M059J (cell line): ENCODE results near the gene LSM2. TPM values are rescaled to one million over a fixed set of nuclear protein-coding genes. Genes with fewer than 3 reads are reported as not detected.
"Not testable (repeated sequence)": the region's sequence is repeated elsewhere in the genome, so short reads cannot be mapped to it uniquely, and the experiment has no call there.

Experiments
- DNase-seq: peaks from one replicate; pipeline ENCODE4 v3.0.0-alpha.2; 2012; ENCODE audit warnings: low read depth
- total RNA-seq: library from RNA; depleted of rRNA; stranded (reverse); fragments of >200 nt; shearing (Covaris generic); gene quantifications from 2 replicates; pipeline ENCODE4 v1.2.3, GENCODE V29; 2014

The LSM2 gene
- total RNA-seq, 1 experiment from 2014 or later = 162 TPM

- DNase-seq = no peak
Measured at GRCh38 chr6:31797588-31797987, 9.2 kb downstream of the LSM2 start.

- DNase-seq = no peak
Measured at GRCh38 chr6:31796993-31797385, 9.8 kb downstream of the LSM2 start.

DNA sequence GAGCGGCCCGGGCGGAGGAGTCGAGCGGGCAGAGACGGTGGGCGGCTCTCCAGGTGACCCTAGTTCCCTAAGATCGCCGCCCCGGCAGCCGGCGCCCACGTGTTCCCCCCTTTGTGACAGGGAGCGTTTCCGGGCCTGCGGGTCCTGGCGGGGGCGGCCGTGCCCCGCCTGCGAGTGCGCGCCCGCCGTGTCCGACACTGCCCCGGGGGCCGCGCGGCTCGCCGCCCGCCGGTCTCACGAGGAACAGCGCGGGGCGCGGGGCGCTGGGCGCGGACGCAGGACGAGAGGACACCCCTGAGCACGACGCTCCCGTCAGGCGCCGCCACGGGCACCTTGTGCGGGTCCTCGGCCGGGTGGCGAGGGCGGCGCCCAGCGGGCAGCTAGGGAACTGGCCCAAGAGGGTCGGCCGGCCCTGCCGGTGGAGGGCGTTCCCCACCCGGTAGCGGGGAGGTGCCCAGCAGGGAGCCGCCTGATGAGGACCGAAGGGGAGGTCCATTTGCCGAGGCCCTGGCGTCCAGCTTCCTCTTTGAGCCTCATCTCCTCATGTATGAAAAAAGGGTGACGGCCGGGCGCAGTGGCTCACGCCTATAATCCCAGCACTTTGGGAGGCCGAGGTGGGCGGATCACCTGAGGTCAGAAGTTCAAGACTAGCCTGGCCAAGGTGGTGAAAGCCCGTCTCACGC, 11.0 kb downstream of the LSM2 start, which contains the start of gene VARS1:
VARS1 (minus strand) TSS at position 137 of the 683 bp plus-strand sequence. CDS start 535 bp downstream, outside the sequence.
- peak; percentile 92 for DNase-seq

DNA sequence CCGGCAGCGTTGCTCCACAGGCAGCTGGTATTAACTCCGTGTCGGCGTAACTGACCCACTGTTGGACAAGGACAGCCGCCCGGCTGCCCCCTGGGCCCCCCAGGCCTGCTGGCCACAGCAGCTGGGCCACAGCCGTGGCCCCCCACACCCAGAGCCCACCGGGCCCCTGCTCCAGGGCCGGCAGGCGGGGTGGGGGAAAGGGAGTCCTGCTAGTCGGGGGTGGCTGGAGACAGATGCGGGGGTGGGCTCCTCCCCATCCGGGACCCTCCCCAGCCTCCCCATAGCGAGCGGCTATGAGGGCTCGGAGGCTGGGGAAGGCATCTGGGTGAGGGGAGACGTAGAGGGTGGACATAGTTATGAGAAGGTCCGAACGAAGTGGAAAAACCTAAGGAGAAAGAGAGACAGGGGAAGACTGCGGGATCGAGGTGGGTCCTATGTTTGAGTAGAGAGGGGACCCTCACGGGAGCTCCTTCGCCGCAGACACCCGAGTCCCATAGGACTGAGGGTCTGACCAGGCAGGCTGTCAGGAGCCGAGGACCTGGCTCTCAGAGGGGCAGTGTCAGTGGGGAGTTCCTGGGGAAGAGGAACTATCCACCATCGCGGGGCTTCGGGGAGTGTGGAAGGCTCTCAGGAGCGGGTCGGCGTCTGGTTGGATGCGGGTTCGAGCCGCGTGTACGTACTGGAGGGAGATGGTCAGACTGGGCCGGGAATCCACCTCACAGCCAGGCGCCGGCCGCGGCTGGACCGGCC, 11.7 kb downstream of the LSM2 start:
- peak; percentile 69 for DNase-seq

DNA sequence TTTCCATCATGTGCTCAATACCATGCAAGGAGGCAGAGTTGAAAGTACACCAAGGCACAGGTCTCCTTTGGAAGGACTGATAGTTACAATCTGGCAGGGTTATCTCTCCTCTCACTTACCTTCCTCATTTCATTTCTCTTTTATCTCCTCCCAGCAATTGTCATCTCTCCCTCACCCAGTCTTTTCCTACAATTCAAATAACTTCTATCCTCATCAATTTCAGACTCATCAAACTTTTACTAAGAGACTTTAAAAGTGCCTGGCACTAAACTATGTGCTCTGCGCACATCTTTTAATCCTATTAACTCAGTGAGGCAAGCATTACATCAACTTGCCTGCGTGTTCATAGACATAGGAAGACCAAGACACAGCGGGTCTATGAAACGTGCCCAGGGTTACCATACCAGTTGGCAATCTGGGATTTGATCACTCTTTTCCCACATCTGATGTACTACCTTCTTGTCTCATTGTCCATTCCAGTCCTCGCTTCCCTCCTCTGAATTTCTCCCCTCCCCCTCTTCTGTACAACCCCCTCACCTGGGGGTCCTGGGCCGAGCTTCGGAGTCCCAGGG, 12.4 kb downstream of the LSM2 start:
- peak; percentile 48 for DNase-seq

DNA sequence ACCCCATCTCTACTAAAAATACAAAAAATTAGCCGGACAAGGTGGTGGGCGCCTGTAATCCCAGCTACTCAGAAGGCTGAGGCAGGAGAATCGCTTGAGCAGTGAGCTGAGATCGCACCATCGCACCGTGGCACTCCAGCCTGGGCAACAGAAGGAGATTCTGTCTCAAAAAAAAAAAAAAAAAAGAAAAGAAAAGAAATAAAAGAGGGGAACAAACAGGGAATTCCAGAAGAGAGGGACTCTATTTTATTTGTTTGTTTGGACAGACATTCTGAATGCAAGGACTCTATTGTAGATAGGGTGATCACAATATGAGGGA, 12.9 kb downstream of the LSM2 start:
- not testable (repeated sequence) for DNase-seq

DNA sequence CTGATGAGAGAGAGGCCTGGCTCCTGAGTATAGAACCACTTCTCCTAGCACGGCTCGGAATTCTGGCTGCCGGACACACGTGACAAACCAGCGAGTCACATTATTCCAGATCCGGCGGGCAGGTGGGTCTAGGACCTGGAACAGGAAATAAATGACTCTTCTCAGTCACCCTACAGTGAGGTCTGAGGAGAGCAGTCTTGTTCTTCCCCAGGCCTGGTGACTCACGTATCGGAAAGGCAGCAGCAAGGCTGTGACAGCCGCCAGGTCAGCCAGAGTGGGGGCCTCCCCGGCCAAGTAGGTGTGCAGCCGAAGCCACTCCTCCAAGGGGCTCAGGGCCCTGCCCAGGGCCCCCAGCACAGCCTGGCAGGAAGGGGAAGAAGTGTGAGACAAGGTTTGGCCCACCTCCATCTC, 14.0 kb downstream of the LSM2 start:
- peak; percentile 96 for DNase-seq

GRCh38 chr6:31792090-31792374, 14.7 kb downstream of the LSM2 start:
- DNase-seq = no peak

GRCh38 chr6:31791324-31792089, 15.3 kb downstream of the LSM2 start:
- DNase-seq = peak; percentile 45

DNA sequence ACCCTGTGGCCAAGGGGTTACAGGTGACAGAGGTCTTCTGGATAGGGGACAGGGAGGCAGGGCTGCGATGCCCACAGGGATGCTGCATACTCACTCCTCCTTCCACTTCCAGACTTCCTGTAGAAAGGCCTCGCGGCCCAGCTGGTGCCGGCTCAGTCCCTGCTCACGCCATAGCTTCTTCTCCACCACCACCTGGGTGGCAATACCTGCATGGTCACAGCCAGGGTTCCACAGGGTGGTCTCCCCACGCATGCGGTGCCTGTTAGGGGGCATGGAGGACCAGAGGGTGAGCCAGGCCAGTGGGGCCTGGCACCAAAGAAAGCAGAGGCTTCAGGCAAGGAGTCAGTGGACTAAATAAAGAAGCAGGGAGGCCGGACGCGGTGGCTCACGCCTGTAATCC, 21.3 kb downstream of the LSM2 start:
- no peak for DNase-seq

DNA sequence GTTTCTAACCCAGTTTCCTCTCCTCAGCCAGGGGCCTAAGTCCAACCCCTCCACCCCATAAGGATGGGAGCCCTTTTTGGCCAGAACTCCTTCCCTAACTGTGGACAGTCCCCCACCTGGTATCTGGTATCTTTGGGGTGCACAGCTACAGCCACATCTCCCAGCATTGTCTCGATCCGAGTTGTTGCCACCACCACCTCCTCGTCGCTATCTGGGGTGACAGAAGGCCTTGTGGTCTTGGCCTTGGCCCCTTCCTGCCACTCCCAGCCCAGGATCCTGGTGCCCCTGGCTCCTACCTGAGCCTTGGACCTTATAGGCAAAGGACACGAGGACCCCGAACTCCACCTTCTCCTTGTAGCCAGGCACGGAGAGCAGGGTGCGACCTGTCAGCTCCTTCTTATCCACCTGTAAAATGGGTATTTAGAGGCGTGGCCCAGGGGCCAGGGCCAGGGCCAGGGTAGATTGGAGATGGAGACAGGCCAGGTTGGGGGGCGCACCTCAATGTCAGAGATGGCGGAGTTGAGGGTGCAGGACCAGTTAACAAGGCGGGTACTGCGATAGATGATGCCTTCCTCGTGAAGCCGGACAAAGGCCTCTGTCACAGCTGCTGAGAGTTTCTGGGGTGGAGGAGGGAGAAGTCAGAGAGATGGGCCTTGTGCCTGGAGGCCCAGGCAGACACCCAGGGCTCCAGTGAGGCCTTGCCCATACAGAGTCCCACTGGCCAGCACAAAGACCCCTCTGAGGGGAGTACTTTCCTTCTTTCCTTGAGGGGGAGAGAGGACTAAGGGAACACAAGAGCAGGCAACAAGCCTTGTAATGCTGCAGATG, 22.5 kb downstream of the LSM2 start:
- DNase-seq = no peak

- DNase-seq = no peak
Measured at GRCh38 chr6:31782126-31782855, 24.5 kb downstream of the LSM2 start.

GRCh38 chr6:31781244-31782125, 25.3 kb downstream of the LSM2 start:
- no peak for DNase-seq

- DNase-seq = no peak
Measured at GRCh38 chr6:31780507-31781243, 26.1 kb downstream of the LSM2 start.

DNA sequence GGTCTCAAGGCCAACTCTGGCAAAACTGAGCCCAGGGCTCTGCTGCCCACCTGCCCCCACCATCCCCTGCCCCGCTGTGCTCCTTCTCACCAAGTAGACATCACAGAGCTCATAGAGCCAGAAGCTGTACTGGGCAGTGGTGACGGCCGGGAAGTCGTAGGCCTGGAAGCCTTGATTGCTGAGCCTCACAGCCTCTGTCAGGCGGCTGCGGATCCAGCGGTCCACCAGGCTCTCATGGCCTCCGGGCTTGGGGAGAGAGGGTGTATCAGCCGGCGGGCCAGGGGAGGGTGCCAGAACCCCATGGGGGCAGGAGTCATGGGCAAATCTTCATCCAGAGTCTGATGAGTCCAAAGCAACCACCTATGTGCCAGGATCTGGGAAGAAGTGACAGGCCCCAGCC, 26.9 kb downstream of the LSM2 start:
- no peak for DNase-seq

- DNase-seq = no peak
Measured at GRCh38 chr6:31778999-31779885, 27.5 kb downstream of the LSM2 start.

GRCh38 chr6:31778193-31778592, 28.6 kb downstream of the LSM2 start:
- DNase-seq = no peak

GRCh38 chr6:31777667-31778050, 29.1 kb downstream of the LSM2 start:
- DNase-seq = no peak
